Muscle layer of colon (tissue), 2 donors: ENCODE measurements around the gene CYP4F22.
"Not testable (repeated sequence)": the region's sequence is repeated elsewhere in the genome, so short reads cannot be mapped to it uniquely, and the experiment has no call there.

Experiments
- H3K27ac ChIP-seq: one replicate; pipeline ENCODE4 v1.7.0; 2013; ENCODE audit warnings: low read depth, mild to moderate bottlenecking, low read length, moderate library complexity
- H3K27me3 ChIP-seq, 2 donors: one replicate each; pipeline ENCODE4 v1.7.0; 2013; ENCODE audit warnings: low read length in 2 of 2, mild to moderate bottlenecking in 2 of 2; ENCODE audit not compliant: insufficient read depth in 2 of 2, control insufficient read depth in 1 of 2
- H3K36me3 ChIP-seq: one replicate; pipeline ENCODE4 v1.7.0; 2013; ENCODE audit warnings: mild to moderate bottlenecking, low read length; ENCODE audit not compliant: insufficient read depth
- H3K4me1 ChIP-seq: one replicate; pipeline ENCODE4 v1.7.0; 2013; ENCODE audit warnings: mild to moderate bottlenecking, low read length; ENCODE audit not compliant: insufficient read depth
- H3K4me3 ChIP-seq, 2 donors: one replicate each; pipeline ENCODE4 v1.7.0; 2013; ENCODE audit warnings: low read length in 2 of 2, low read depth in 1 of 2, mild to moderate bottlenecking in 1 of 2, moderate library complexity in 1 of 2
- H3K9ac ChIP-seq: one replicate; pipeline ENCODE4 v1.7.0; 2013; ENCODE audit warnings: low read length
- H3K9me3 ChIP-seq: one replicate; pipeline ENCODE4 v1.7.0; 2013; ENCODE audit warnings: mild to moderate bottlenecking, low read length
- donor health status: abdominal sarcoma.
- donor health status: Adenocarcinoma of cecum.

CYP4F22 gene

DNA sequence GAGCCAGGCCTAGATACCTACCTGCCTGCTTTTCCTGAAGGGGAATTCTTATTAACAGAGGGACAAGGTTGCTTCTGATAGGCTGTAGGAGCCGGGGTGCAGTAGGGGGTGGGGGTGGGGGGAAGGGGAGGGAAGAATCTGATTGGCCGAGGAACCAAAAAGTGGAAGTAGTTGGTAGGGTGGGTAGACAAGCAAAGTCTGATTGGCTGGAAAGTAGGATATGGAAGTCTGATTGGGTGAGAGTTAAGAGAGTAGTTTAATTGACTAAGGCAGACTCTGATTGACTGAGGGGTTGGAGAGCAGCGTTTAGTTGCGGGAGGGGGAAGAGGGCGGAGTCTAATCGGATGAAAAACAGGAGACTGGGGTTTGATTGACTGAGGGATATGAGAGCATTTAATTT is 9.4 kb upstream of the CYP4F22 start:
- Histone ChIP-seq H3K9ac (no peak overlapping the region), H3K27me3 (peaks cover 0 to 6% of the 10 kb centered on the region in 2 donors), H3K4me3 (no peak overlapping the region), H3K4me1 (no peaks in the 10 kb centered on the region), H3K27ac (no peak overlapping the region), H3K9me3 (no peaks in the 10 kb centered on the region), H3K36me3 (no peaks in the 10 kb centered on the region)

DNA sequence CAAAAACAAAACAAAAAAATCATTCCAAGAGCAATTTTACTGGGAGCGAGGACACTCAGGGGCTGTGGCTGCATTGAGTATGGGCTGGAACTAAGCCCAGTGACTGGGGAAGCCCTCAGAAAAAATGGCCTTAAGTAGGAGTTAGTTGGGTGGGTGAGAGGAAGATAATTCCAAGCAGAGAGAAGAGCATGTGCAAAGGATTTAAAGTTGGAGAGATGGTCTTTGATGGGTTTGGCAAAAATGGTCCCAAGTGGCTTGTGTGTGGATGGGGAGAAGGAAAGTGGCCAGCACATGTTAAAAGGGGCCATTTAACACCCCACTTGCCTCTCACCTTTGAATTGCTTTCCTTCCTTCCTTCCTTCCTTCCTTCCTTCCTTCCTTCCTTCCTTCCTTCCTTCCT is 6.7 kb upstream of the CYP4F22 start:
- Histone ChIP-seq H3K9ac (no peak overlapping the region), H3K4me1 (no peaks in the 10 kb centered on the region), H3K27me3 (peaks cover 0 to 14% of the 10 kb centered on the region in 2 donors), H3K36me3 (no peaks in the 10 kb centered on the region), H3K9me3 (no peaks in the 10 kb centered on the region), H3K4me3 (no peak overlapping the region), H3K27ac (no peak overlapping the region)

DNA sequence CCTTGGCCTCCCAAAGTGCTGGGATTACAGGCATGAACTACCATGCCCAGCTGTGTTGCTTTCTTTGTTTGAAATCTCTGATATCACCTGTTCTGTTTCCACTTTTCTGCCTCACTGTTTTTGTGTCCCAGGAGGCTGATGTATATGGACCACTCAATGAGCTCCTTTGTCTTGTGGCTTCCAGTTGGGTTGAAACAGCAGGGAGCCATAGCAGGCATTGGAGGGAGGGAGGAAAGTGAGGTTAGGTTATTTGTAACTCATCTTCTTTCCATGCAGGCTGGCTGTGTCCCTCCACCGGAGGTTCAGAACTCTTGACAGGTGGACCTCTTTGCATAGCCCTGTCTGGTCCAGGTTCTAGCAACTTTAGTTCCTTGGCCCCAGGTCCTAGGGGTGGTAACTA is 6.1 kb upstream of the CYP4F22 start:
- no peak overlapping the region for H3K27ac ChIP-seq
- H3K36me3 ChIP-seq, result no peaks in the 10 kb centered on the region
- no peak overlapping the region for H3K9ac ChIP-seq
- no peak overlapping the region for H3K4me3 ChIP-seq
- H3K4me1 ChIP-seq, result no peaks in the 10 kb centered on the region
- no peaks in the 10 kb centered on the region for H3K9me3 ChIP-seq
- H3K27me3 ChIP-seq, result peaks cover 2 to 15% of the 10 kb centered on the region in 2 donors

DNA sequence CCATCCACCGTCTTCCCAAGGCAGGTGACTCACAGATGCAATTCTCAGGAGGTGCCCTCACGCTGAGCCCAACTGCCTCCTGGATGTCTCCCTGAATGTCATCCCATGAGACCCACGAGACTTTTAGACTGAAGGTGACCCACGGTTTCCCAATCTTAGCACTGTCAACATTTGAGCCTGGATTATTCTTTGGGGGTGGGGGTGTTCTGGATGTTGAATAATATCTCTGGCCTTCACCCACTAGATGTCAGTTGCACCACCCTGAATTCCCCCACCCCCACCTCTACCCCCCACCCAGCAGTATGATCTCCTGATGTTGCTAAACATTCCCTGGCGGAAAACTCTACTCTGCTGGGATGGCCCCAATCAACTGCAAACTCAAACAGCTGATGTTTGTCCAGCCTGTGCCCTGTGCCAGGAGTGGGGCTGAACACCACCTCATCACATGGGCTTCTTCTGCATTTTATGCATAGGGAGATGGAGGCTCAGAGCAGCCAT is 2.2 kb upstream of the CYP4F22 start:
- Histone ChIP-seq H3K9me3 (no peaks in the 10 kb centered on the region), H3K27ac (no peak overlapping the region), H3K4me1 (no peaks in the 10 kb centered on the region), H3K36me3 (no peaks in the 10 kb centered on the region), H3K9ac (no peak overlapping the region), H3K4me3 (no peak overlapping the region), H3K27me3 (peaks cover 6 to 31% of the 10 kb centered on the region in 2 donors)

DNA sequence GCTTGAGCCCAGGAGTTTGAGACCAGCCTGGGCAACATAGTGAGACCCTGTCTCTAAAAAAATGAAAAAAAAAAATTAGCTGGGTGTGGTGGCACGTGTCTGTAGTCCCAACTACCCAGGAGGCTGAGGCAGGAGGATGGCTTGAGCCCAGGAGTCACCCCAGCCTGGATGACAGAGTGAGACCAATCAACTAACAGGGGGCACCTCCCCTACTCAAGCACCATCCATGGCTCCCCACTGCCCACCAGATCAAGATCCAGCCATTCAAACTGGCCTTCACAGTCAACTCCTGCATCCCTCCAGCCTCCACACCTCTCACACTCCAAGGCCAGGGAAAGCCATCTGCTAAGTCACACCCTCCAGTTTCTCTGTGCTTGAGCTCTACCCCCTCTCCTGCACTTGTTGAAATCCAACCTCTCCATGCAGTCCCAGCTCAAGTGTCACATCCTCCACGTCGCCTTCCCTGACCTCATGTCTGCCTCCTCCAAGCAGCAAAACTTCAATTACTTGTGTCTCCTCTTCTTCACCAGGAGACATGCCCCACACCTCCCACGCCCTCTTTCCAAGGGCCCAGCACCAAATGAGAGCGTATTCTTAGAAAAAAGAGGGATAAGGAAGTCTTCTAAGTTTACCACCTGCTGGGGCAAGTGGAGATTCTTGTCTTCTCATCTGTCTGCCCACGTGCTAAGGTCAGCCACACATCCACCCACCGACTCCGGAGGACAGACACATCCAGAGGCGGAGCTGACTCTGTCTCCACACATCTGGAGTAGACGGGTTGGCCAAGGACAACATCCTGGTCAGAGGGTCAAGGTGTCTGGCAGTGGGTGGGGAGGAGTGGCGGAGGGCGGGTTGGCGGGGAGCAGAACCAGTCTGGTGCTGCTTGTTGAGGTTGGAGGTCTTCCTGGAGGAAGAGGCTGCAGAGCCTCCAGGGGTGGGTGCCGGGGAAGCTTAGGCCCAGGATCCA is 974 bp upstream of the CYP4F22 start:
- H3K36me3 ChIP-seq, result no peaks in the 10 kb centered on the region
- H3K9ac ChIP-seq, result no peak overlapping the region
- H3K27ac ChIP-seq, result no peak overlapping the region
- no peaks in the 10 kb centered on the region for H3K9me3 ChIP-seq
- peaks cover 6 to 31% of the 10 kb centered on the region in 2 donors for H3K27me3 ChIP-seq
- H3K4me3 ChIP-seq, result no peak overlapping the region
- no peaks in the 10 kb centered on the region for H3K4me1 ChIP-seq

DNA sequence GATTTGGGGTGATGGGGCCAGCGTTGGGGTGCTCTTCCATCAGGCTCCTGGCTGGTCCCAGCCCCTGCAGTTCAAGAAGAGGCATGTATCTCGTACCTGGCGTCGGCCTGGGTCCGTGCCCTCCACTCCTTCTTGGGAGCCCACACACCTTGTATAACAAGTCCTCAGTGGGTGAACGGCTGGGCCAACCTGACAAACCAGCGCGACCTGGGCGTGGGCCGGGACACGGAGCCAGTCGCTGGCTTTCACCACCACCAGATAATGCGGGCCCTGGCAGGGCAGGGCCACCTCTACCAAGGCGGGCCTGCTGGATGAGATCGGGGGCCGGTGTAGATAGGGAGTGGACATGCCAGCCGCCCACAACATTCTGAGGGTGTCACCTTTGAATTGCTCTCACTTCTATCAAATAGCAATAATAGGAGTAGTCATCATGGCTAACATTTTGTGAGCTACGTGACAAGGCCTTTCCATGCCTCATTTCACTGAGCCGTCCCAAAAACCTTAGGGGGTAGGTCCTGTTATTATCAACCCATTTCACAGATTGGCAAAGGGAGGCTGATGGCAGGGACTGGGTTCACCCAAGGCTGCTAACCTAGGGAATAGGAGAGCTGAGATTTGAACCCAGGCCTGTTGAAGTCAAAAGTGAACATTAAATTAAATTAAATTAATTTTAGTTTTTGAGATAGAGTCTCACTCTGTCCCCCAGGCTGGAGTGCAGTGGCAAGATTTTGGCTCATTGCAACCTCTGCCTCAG is 3.5 kb downstream of the CYP4F22 start:
- Histone ChIP-seq H3K4me1 (no peaks in the 10 kb centered on the region), H3K4me3 (no peak overlapping the region), H3K9me3 (no peaks in the 10 kb centered on the region), H3K36me3 (no peaks in the 10 kb centered on the region), H3K27me3 (peaks cover 6 to 22% of the 10 kb centered on the region in 2 donors), H3K27ac (no peak overlapping the region), H3K9ac (no peak overlapping the region)

DNA sequence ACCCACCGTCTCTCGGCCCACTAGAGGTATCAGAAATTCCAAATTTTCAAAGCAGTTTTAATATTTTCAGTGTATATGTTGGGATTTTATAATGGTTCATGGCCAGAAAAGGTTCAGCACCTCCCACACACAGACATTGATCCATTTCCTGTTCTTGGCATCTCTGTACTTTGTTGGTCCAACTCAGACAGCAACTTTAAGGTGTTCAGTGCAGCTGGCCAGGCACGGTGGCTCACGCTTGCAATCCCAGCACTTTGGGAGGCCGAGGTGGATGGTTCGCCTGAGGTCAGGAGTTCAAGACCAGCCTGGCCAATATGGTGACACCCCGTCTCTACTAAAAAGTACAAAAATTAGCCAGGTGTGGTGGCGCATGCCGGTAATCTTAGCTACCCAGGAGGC is 6.9 kb downstream of the CYP4F22 start:
- not testable (repeated sequence) for H3K9me3 ChIP-seq, H3K9ac ChIP-seq, H3K27me3 ChIP-seq, H3K4me1 ChIP-seq, H3K36me3 ChIP-seq, H3K4me3 ChIP-seq, H3K27ac ChIP-seq

DNA sequence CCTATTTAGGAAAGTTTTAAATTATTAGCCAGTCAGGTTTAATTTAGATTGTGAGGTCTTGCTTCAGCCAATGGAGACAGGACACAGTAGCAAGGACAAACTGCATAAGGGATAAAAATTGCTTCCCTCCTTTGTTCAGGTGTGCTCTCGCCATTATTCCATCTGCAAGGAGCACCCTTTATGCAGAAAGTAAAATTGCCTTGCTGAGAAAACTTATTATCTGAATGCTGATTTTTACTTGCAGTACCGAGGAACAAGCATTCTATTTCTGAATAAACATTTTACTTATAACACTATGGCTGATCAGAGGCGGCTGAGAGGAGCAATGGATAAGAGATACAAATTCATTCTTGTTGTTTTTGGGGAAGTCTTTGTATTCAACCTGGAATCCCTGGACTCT is 8.0 kb downstream of the CYP4F22 start:
- Histone ChIP-seq H3K4me3 (no peak overlapping the region), H3K27ac (no peak overlapping the region), H3K9ac (no peak overlapping the region), H3K36me3 (no peaks in the 10 kb centered on the region), H3K27me3 (no peaks in the 10 kb centered on the region), H3K4me1 (no peaks in the 10 kb centered on the region), H3K9me3 (no peaks in the 10 kb centered on the region)

DNA sequence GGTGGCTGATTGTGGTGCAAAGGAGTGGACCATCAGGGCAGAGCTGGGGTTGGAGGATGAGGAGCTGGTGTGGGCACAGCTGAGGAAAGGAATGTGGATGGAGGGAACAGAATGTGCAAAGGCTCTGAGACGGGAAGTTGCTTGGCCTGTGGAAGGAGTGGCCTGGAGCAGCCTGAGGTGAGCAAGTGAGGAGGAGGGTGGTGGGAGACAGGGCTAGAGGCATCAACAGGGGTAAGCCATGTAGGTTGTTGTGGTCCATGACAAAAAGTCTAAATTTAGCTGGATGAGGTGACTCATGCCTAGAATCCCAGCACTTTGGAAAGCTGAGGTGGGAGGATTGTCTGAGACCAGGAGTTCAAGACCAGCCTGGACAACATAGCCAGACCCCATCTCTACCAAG is 9.5 kb downstream of the CYP4F22 start:
- Histone ChIP-seq H3K27me3 (no peaks in the 10 kb centered on the region), H3K9ac (no peak overlapping the region), H3K9me3 (no peaks in the 10 kb centered on the region), H3K4me1 (no peaks in the 10 kb centered on the region), H3K27ac (no peak overlapping the region), H3K36me3 (no peaks in the 10 kb centered on the region), H3K4me3 (no peak overlapping the region)

DNA sequence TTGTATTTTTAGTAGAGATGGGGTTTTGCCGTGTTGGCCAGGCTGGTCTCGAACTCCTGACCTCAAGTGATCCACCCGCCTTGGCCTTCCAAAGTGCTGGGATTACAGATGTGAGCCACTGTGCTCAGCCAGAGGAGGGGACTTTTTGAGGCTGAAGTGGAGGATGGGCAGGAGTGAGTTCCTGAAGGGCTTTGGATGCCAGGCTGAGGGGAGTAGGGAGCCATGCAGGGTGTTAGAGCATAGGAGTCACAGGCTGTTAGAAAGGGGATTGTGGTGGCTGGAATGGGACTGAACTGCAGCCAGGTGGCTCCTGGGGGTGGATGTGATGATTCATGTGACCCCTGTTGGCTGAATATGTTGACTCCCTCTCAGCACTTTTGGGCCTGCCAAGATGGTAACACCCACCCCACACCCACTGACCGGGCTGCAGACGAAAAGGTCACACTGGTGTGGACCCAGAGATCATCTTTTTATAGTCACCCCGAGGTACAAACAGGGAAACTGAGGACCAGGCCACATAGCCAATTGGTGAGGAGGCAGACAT is 11.2 kb downstream of the CYP4F22 start:
- Histone ChIP-seq H3K9ac (no peak overlapping the region), H3K27me3 (peaks cover 0 to 6% of the 10 kb centered on the region in 2 donors), H3K4me1 (no peaks in the 10 kb centered on the region)

DNA sequence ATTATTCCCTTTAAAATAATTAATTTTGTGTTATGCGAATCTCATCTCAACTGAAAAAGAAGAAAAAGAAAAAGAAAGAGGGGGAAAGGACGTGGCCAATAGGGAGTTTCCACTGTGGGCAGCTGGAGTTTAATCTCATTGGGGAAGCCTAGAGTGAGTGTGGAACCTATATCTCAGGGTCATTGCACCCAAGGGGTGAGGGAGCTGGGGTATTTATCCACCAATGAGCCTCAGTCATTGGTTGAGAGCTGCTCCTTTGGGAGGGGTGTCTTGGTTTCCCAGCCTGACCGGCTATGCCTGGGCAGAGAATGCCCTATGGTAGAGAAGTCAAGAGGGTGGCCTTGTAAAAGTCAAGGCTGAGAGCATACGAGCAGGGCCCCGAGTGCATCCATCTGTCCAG is 16.5 kb downstream of the CYP4F22 start:
- no peaks in the 10 kb centered on the region for H3K9me3 ChIP-seq
- no peaks in the 10 kb centered on the region for H3K36me3 ChIP-seq
- H3K9ac ChIP-seq, result no peak overlapping the region
- H3K27me3 ChIP-seq, result peaks cover 0 to 6% of the 10 kb centered on the region in 2 donors
- no peak overlapping the region for H3K4me3 ChIP-seq
- no peak overlapping the region for H3K27ac ChIP-seq
- H3K4me1 ChIP-seq, result no peaks in the 10 kb centered on the region

More for the DNA sequence above, 11.2 kb downstream of the CYP4F22 start:
- no peaks in the 10 kb centered on the region for H3K9me3 ChIP-seq
- no peak overlapping the region for H3K27ac ChIP-seq
- no peaks in the 10 kb centered on the region for H3K36me3 ChIP-seq
- no peak overlapping the region for H3K4me3 ChIP-seq
